Posterior vena cava (tissue), 2 donors: ENCODE measurements around the gene SNRK. TPM values are rescaled to one million over a fixed set of nuclear protein-coding genes. Genes with fewer than 3 reads are reported as not detected.

Source experiments
- DNase-seq: peaks from one replicate; pipeline ENCODE4 v3.0.0-alpha.2; 2020; ENCODE audit warnings: low spot score
- intact Hi-C, 2 donors: fragments of 100-400 bp; cut with DNase I; formaldehyde crosslinking; loops; one replicate each; pipeline versions ENCODE4 v1.14.1 to v1.14.2; 2022 to 2023
- long read RNA-seq, 2 donors: library from polyadenylated mRNA; unstranded; transcript quantifications; one replicate each; pipeline ENCODE4 v2.0.0, GENCODE V29; 2020 to 2021
- total RNA-seq, 2 donors: library from RNA; stranded (reverse); fragmentation: NEBNext Ultra II Directional; extraction: Animal tissue kit (Norgen Biotek cat#: 25700); gene quantifications; one replicate each; pipeline ENCODE4 v1.2.1, GENCODE V29; 2021
- donor health status: DM: yes; HTN: yes; CAD: no.
- donor health status: DM: yes; HTN: yes; CAD: no.

The SNRK gene, protein sequence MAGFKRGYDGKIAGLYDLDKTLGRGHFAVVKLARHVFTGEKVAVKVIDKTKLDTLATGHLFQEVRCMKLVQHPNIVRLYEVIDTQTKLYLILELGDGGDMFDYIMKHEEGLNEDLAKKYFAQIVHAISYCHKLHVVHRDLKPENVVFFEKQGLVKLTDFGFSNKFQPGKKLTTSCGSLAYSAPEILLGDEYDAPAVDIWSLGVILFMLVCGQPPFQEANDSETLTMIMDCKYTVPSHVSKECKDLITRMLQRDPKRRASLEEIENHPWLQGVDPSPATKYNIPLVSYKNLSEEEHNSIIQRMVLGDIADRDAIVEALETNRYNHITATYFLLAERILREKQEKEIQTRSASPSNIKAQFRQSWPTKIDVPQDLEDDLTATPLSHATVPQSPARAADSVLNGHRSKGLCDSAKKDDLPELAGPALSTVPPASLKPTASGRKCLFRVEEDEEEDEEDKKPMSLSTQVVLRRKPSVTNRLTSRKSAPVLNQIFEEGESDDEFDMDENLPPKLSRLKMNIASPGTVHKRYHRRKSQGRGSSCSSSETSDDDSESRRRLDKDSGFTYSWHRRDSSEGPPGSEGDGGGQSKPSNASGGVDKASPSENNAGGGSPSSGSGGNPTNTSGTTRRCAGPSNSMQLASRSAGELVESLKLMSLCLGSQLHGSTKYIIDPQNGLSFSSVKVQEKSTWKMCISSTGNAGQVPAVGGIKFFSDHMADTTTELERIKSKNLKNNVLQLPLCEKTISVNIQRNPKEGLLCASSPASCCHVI
- 10 to 100 TPM; 34.8 to 49.3 TPM for total RNA-seq
- long read RNA-seq, donor 1, full-length matches to known transcripts: 4 of 22 reads
- long read RNA-seq, donor 1, partial matches to known transcripts: 2 of 22 reads
- long read RNA-seq, donor 1, other reads (novel, unspliced or antisense): 16 of 22 reads
- long read RNA-seq, donor 2, partial matches to known transcripts: 7 of 18 reads
- long read RNA-seq, donor 2, other reads (novel, unspliced or antisense): 11 of 18 reads

DNA sequence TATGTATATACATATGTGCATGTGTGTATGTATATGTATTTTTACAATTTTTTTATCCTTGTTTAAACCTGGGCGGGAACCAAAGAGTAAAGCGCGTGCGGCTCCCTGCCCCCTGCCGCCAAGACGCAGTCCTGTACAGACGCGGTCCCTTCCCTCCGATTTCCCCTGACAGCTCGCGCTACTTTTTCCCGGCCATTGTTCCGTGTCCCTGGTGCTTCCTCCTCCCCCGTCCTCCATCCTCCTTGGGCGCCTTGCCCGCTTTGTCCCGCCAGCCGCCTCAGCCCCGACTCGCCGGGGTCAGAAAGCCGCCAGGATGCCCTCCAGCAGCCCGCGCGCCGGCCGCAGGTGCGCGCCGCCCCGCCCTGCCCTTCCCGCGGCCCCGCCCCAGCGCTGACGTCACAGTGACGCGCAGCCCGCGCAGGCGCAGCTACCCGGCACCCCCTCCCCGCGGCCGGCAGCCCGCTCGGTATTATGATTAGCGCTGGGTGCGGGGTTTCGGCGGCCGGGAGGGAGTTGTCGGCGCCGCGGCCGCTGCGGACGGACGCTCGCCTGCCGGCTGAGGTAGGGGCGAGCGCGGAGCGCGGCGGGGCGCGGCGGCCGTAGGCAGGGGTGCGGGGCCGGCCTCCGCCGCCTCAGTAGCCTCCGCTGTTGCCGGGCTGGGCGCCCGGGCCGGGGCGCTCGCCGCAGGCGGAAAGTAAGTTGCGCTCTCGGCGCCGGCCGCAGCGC, at the start of gene SNRK:
SNRK (plus strand) TSS at position 426 of the 726 bp plus-strand sequence. CDS start 16,664 bp downstream, outside the sequence.
- intact Hi-C loops: no loop called here

GRCh38 chr3:43238801-43239200, 47.5 kb upstream of the SNRK start:
- intact Hi-C loops: no loop called here
- DNase-seq: no peak

More for the DNA sequence above, at the start of gene SNRK:
- DNase-seq: peak; percentile 96

DNA sequence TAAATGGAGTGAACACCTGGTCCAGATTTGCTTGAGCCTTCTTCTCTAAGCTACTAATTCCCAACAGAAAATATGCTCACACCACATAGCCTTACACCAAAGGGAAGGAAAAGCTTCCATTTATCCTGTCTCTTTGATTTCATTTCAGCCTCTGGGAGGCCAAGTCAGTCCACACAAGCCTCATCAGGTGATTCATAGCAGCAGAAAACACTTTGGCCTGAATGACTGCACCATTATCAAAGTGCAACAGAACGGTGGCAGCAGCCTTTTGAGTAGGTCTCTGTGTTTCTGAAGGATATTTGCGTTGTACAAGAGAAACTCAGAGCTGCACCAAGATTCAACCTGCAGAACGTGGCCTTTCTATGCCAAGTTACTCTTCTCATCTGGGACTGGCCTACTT, 46.6 kb upstream of the SNRK start:
- intact Hi-C loops: no loop called here
- no peak for DNase-seq

- intact Hi-C loops: no loop called here
- no peak for DNase-seq
Measured at GRCh38 chr3:43243590-43244587, 42.5 kb upstream of the SNRK start.

DNA sequence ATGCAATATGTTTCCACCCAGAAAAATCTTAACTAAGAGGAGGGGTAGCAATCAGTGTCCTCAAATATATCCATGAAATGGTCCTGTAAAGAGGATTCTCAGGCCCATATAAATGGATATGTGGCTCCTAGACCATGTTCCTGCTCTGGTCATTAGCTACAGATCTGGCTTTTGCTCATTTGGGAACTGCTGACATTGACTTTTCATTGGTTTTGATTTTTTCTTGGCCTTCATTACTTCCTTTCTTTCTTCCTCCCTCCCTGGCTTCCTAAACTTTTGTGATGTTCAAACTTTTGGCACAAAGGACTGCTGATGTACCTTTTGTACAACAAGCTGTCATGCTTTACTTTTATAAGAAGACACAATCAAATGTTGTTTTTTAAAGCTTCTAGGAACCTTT, 41.6 kb upstream of the SNRK start:
- intact Hi-C loops: no loop called here

DNA sequence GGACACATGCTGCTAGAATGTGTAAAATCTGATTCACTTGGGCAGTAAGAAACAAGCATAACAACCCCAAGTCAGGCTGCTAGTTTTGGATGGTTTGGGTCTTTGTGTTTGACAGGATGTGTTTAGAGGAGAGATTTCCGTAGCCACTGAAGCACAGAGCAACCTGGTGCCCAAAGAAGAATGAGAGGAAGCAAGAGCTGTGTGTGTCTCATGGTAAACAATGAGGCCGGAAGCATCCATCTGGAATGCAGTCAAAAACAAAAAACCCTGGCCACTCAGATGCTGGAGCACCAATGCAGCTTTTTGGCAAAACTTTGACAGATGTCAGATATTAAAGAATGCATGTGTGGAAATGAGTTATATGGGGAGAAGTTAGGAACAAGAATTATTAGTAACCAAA, 39.4 kb upstream of the SNRK start:
- intact Hi-C loops: no loop called here
- DNase-seq: no peak

More for the DNA sequence above, 41.6 kb upstream of the SNRK start:
- DNase-seq: no peak

DNA sequence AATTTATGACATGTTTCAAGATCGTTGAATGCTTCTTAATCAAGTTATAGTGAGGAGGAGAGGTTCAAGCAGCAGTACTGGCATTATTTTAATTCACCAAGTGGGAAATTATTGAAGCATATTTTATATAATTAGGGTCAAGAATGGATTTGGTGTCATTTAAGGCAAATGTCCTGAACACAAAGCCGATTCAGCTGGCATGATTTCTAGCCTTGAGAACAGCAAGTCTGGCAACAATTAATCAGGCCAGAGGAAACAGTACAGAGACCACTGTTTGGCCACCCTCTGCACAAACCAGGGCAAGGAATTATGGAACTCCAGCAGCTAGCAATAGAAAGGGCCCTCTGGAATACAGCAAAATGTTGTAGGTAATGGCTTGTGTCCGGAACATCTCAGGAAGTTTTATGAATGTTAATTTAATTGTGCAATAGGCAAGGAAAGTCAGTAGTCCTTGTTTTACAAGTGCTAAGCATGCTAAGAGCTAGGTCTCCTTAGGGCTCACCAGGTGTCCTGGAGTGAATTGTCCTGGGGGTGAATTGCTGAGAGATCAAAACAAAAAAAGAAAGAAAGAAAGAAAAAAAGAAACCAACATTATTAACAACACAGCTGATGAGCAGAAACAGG, 38.7 kb upstream of the SNRK start:
- intact Hi-C loops: no loop called here
- DNase-seq: no peak

- intact Hi-C loops: no loop called here
Measured at GRCh38 chr3:43248185-43248583, 38.2 kb upstream of the SNRK start.

DNA sequence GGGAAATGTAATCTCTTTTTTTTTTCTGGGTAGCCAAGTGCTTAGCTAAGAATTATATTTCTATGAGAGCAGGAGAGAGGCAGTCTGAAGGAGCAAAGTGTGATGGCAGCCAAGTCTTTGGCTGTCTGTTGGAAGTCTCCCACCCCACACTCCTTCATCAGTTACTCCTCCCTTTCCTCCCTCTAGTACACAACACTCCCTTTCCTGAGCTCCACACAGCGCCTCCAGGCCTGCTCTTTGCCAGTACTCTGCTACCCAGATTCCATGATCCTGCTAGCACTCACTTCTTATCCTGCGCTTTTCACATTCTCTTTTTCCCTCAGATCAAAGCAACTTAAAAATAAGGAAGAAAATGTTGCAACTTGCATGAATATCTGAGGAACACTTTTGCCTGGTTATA, 37.4 kb upstream of the SNRK start:
- DNase-seq: no peak
- intact Hi-C loops: no loop called here

More at GRCh38 chr3:43248185-43248583, 38.2 kb upstream of the SNRK start:
- DNase-seq: no peak

- no peak for DNase-seq
- intact Hi-C loops: no loop called here
Measured at GRCh38 chr3:43249405-43249804, 36.9 kb upstream of the SNRK start.

- DNase-seq: no peak
- intact Hi-C loops: no loop called here
Measured at GRCh38 chr3:43253294-43253693, 33.0 kb upstream of the SNRK start.

- DNase-seq: no peak
- intact Hi-C loops: no loop called here
Measured at GRCh38 chr3:43254125-43254524, 32.2 kb upstream of the SNRK start.

DNA sequence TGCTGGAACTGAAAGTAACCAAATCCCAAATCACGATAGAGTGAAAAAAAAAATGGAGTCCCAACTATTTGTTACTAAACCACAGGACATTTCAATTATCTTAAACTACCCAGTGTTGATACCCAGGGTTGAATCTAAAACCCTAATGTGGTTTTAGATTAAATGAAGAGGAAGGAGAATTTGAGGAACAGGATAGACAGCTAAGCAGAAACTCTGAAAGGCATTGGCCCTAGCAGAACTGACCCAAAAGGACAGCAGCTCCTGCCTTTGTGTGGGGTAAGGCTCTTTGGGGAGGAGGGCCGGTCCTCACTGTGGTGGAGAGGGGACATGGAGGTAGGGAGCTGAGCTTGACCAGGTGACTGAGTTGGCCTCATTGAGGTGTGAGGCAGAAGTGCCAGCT, 30.7 kb upstream of the SNRK start:
- DNase-seq: no peak
- intact Hi-C loops: no loop called here

GRCh38 chr3:43256714-43257461, 29.5 kb upstream of the SNRK start:
- no peak for DNase-seq
- intact Hi-C loops: no loop called here

DNA sequence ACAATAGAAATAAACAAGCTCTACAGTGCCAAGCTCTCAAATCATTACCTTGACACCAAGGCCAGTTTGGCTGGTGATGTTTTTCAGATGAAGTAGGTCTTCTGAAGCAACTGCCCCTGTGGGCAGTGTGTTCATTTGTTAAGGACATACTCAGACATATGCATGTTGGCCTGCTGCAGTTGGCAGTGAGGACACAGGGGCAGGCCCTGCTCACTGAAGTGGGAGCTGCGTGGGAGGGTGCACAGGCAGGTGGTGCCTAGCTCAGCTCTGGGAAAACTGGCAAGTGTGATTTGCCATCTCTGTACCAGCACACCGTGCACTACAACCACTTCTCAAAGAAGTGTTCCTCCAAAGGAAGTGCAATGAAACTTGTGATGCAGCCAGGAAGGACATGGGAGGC, 28.5 kb upstream of the SNRK start:
- DNase-seq: no peak
- intact Hi-C loops: no loop called here

- DNase-seq: no peak
- intact Hi-C loops: no loop called here
Measured at GRCh38 chr3:43259626-43260025, 26.7 kb upstream of the SNRK start.

DNA sequence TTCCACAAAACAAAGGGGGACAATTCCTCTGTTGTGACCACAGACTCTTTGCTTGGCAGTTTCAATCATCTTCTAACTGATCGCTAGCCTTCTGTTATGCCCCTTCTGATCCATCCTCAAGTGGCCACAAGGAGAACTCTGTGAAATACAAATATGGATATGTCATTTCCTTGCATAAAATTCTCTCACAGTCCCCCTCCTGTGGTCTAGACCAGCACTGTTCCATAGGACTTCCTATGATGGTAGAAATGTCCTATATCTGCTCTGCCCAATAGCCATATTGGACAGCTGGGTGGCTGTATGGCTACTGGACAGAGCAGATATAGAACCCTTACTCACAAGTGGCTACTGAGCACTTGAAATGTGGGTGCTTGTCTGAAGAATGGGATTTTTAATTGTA, 25.9 kb upstream of the SNRK start:
- DNase-seq: no peak
- intact Hi-C loops: no loop called here
